HAP-1 (cell line): ENCODE results near the gene PTPRG.
"Not testable (repeated sequence)": the region's sequence is repeated elsewhere in the genome, so short reads cannot be mapped to it uniquely, and the experiment has no call there.

Experiments used
- DNase-seq, 2 experiments: peaks; one replicate each; pipeline ENCODE4 v3.0.0-alpha.2; 2016 to 2020; ENCODE audit warnings: low spot score in 2 of 2
- H3K27me3 ChIP-seq: fragments of 250-450 bp; sonication (Bioruptor Pico); 2 replicates; pipeline ENCODE4 v1.5.1; 2020; ENCODE audit warnings: low read depth, mild to moderate bottlenecking, moderate library complexity
- H3K36me3 ChIP-seq: fragments of 250-450 bp; sonication (Bioruptor Pico); replicated peaks from 2 replicates; pipeline ENCODE4 v1.5.1; 2020; ENCODE audit warnings: mild to moderate bottlenecking
- H3K4me1 ChIP-seq: fragments of 250-450 bp; sonication (Bioruptor Pico); 2 replicates; pipeline ENCODE4 v1.5.1; 2020; ENCODE audit warnings: mild to moderate bottlenecking
- H3K4me3 ChIP-seq: fragments of 250-450 bp; sonication (Bioruptor Pico); 2 replicates; pipeline ENCODE4 v1.5.1; 2020; ENCODE audit warnings: mild to moderate bottlenecking, moderate library complexity
- H3K9me3 ChIP-seq: fragments of 250-450 bp; sonication (Bioruptor Pico); 2 replicates; pipeline ENCODE4 v1.5.1; 2020; ENCODE audit warnings: mild to moderate bottlenecking, moderate library complexity
- in situ Hi-C: fragments of 300-500 bp; cut with MboI; formaldehyde crosslinking; loops from 3 replicates; pipeline ENCODE4 v1.14.3; 2020; ENCODE audit warnings: low sequenced_read_pairs, inconsistent platforms, mixed read lengths

PTPRG gene

GRCh38 chr3:61684386-61684785 is 123.0 kb downstream of the PTPRG start:
- Histone ChIP-seq H3K4me3 (no peak overlapping the region), H3K9me3 (no peaks in the 10 kb centered on the region), H3K4me1 (peaks cover 50% of the 10 kb centered on the region), H3K36me3 (no peaks in the 10 kb centered on the region), H3K27me3 (peaks cover 6% of the 10 kb centered on the region; the same call in 1 of the 2 replicates)
- in situ Hi-C loops: loop anchor here (10.0 to 25.0 kb wide), 2 partner anchors 120 to 503 kb away; partner anchors contain the start of gene PTPRG
- DNase-seq: no peak

DNA sequence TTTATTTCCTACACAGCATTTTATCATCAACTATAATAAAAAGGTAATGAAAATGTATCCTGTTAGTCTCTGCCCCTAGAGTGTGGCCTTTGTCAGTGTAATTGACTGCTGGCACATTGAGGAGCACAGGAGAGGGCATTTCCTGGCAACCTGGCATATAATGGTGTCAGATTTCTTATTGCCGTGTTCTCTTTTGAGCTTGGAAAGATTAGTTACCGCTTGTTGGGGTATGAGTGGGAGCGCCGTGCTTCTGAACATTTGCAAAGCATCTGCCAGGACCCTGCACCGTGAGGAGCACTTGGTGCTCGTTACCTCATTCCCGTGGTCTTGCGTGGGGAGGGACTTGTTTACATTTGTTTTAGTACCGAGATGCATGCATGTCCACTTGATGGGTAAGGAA is 124.4 kb downstream of the PTPRG start:
- in situ Hi-C loops: loop anchor here (10.0 to 25.0 kb wide), 2 partner anchors 121 to 502 kb away; partner anchors contain the start of gene PTPRG
- H3K4me1 ChIP-seq: peaks cover 50% of the 10 kb centered on the region

GRCh38 chr3:61686228-61686648 is 124.9 kb downstream of the PTPRG start:
- Histone ChIP-seq H3K4me3 (no peak overlapping the region), H3K36me3 (no peaks in the 10 kb centered on the region), H3K9me3 (no peaks in the 10 kb centered on the region), H3K27me3 (peaks cover 6% of the 10 kb centered on the region; the same call in 1 of the 2 replicates), H3K4me1 (peaks cover 47% of the 10 kb centered on the region)
- in situ Hi-C loops: loop anchor here (10.0 to 25.0 kb wide), 2 partner anchors 121 to 501 kb away; partner anchors contain the start of gene PTPRG
- DNase-seq: no peak

More for the DNA sequence above, 124.4 kb downstream of the PTPRG start:
- Histone ChIP-seq H3K4me3 (no peak overlapping the region), H3K9me3 (no peaks in the 10 kb centered on the region), H3K27me3 (peaks cover 6% of the 10 kb centered on the region; the same call in 1 of the 2 replicates), H3K36me3 (no peaks in the 10 kb centered on the region)
- DNase-seq: no peak

GRCh38 chr3:61687206-61687605 is 125.8 kb downstream of the PTPRG start:
- peaks cover 38% of the 10 kb centered on the region for H3K4me1 ChIP-seq
- DNase-seq: peak; percentile 35 to 38
- no peak overlapping the region for H3K4me3 ChIP-seq
- H3K36me3 ChIP-seq: no peaks in the 10 kb centered on the region
- H3K27me3 ChIP-seq: peaks cover 6% of the 10 kb centered on the region; the same call in 1 of the 2 replicates
- no peaks in the 10 kb centered on the region for H3K9me3 ChIP-seq
- in situ Hi-C loops: loop anchor here (10.0 to 25.0 kb wide), 2 partner anchors 122 to 500 kb away; partner anchors contain the start of gene PTPRG

GRCh38 chr3:61687663-61688306 is 126.4 kb downstream of the PTPRG start:
- no peaks in the 10 kb centered on the region for H3K36me3 ChIP-seq
- H3K27me3 ChIP-seq: peaks cover 6% of the 10 kb centered on the region; the same call in 1 of the 2 replicates
- DNase-seq: peak; percentile 30 to 76
- in situ Hi-C loops: loop anchor here (10.0 to 25.0 kb wide), 2 partner anchors 123 to 500 kb away; partner anchors contain the start of gene PTPRG
- H3K4me3 ChIP-seq: no peak overlapping the region
- H3K4me1 ChIP-seq: peaks cover 36% of the 10 kb centered on the region
- H3K9me3 ChIP-seq: no peaks in the 10 kb centered on the region

- peak in 1 of 2 experiments; percentile 43 for DNase-seq
- Histone ChIP-seq H3K36me3 (no peaks in the 10 kb centered on the region), H3K9me3 (no peaks in the 10 kb centered on the region), H3K4me3 (no peak overlapping the region), H3K27me3 (peaks cover 6% of the 10 kb centered on the region; the same call in 1 of the 2 replicates), H3K4me1 (peaks cover 30% of the 10 kb centered on the region)
- in situ Hi-C loops: loop anchor here (10.0 to 25.0 kb wide), 2 partner anchors 124 to 499 kb away; partner anchors contain the start of gene PTPRG
These were observed 127.1 kb downstream of the PTPRG start for GRCh38 chr3:61688307-61688984.

DNA sequence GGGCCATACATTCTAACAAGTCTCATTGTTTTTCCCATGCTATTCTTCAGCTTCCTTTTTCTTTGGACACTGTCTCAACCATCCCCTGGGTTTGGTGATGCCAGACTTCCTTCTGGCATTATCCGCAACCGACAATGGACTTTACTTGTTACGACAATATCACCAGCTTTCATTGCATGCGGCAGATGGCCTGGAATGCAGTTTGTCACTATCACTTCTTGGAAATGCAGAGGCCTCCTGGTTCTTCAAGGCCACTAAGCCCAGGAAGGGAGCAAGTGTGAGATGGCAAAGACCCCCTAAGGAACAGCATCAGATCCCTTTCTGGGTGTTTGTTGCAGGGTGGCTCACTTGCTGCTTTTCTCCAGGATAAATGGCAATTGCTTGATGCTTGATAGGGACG is 128.6 kb downstream of the PTPRG start:
- Histone ChIP-seq H3K4me1 (peaks cover 25% of the 10 kb centered on the region), H3K36me3 (no peaks in the 10 kb centered on the region), H3K9me3 (no peaks in the 10 kb centered on the region), H3K27me3 (0 out of 2 replicates have a peak, but pooled peaks cover 2% of the 10 kb centered on the region), H3K4me3 (no peak overlapping the region)
- no peak for DNase-seq
- in situ Hi-C loops: loop anchor here (25.0 kb wide), 1 partner anchor 497 kb away; no protein-coding TSS in a partner anchor

- Histone ChIP-seq H3K9me3 (no peaks in the 10 kb centered on the region), H3K36me3 (no peaks in the 10 kb centered on the region), H3K4me1 (peaks cover 25% of the 10 kb centered on the region), H3K27me3 (no peaks in the 10 kb centered on the region), H3K4me3 (no peak overlapping the region)
- DNase-seq: no peak
- in situ Hi-C loops: loop anchor here (25.0 kb wide), 1 partner anchor 496 kb away; no protein-coding TSS in a partner anchor
These were observed 130.1 kb downstream of the PTPRG start for GRCh38 chr3:61691466-61691865.

- in situ Hi-C loops: loop anchor here (25.0 kb wide), 1 partner anchor 490 kb away; no protein-coding TSS in a partner anchor
- H3K4me1 ChIP-seq: peaks cover 40% of the 10 kb centered on the region
- no peak overlapping the region for H3K4me3 ChIP-seq
- no peaks in the 10 kb centered on the region for H3K9me3 ChIP-seq
- no peaks in the 10 kb centered on the region for H3K36me3 ChIP-seq
- no peaks in the 10 kb centered on the region for H3K27me3 ChIP-seq
- DNase-seq: peak in 1 of 2 experiments; percentile 82
These were observed 135.9 kb downstream of the PTPRG start for GRCh38 chr3:61697301-61697700.

DNA sequence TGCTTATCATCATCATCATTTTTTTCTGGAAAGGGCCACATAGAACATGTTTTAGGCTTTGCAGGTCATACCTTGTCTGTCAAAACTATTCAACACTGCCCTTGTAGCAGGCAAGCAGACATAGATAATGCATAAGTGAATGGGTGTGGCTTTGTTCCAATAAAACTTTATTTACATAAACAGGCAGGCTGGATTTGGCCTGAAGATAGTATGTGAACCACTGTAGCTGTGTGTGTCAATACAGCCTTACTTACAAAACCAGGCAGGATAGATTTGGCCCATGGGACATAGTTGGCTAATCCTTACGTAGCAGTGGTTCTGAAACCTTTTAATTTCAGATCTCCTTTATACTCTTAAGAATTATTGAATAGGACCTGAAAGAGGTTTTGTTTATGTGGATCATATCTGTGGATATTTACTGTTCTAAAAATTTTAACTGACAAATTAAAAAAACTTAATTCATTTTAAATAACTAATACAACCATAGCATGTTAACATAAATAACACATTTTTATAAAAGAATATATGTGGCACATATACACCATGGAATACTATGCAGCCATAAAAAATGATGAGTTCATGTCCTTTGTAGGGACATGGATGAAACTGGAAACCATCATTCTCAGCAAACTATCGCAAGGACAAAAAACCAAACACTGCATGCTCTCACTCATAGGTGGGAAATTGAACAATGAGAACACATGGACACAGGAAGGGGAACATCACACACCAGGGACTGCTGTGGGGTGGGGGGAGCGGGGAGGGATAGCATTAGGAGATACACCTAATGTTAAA is 137.1 kb downstream of the PTPRG start:
- H3K36me3 ChIP-seq, H3K27me3 ChIP-seq: not testable (repeated sequence)

DNA sequence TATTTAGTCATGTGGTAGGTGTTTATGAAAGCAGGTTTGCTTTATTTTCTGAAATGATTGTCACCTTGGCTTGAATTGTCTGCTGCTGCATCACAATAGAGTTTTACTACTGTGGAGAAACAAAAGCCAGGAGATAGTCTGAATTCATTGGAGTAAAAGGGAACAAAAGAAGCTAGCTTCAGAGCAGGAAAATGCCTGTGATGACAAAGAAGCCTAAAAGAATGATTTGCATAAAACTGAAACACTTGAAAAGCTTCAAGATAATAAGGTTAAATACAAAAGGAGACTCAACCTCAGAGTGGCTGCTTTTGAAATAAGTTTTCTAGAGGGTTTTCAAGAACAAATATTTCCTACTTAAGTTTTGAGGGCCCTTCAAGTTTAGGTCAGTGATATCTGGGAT is 138.3 kb downstream of the PTPRG start:
- no peaks in the 10 kb centered on the region for H3K9me3 ChIP-seq
- H3K36me3 ChIP-seq: no peaks in the 10 kb centered on the region
- no peak overlapping the region for H3K4me3 ChIP-seq
- peaks cover 40% of the 10 kb centered on the region for H3K4me1 ChIP-seq
- peak; percentile 31 to 99 for DNase-seq
- no peaks in the 10 kb centered on the region for H3K27me3 ChIP-seq
- in situ Hi-C loops: loop anchor here (25.0 kb wide), 1 partner anchor 488 kb away; no protein-coding TSS in a partner anchor

More for the DNA sequence above, 137.1 kb downstream of the PTPRG start:
- DNase-seq, H3K4me3 ChIP-seq, H3K9me3 ChIP-seq: not testable (repeated sequence)
- peaks cover 40% of the 10 kb centered on the region for H3K4me1 ChIP-seq
- in situ Hi-C loops: loop anchor here (25.0 kb wide), 1 partner anchor 489 kb away; no protein-coding TSS in a partner anchor

DNA sequence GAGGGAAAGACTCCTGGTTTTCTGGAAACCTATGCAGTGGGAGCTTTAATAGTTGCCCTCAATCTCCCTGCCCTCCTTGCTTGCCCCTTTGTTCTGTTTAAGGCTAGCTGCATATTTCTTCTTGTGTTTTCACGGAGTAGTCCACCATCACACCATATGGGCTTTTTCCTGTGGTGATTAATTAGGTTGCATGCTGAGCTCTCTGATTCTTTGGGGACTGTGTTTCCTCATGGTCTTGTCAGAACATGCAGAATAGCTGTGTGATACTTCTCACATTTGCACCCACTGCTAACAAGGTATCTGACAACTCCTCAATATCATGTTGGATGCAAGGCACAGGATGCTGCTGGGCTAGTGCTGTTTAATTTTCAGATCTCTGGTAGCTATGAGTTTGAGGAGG is 139.6 kb downstream of the PTPRG start:
- H3K4me1 ChIP-seq: peaks cover 40% of the 10 kb centered on the region
- no peaks in the 10 kb centered on the region for H3K36me3 ChIP-seq
- no peaks in the 10 kb centered on the region for H3K27me3 ChIP-seq
- DNase-seq: no peak
- no peak overlapping the region for H3K4me3 ChIP-seq
- in situ Hi-C loops: no loop called here
- no peaks in the 10 kb centered on the region for H3K9me3 ChIP-seq

DNA sequence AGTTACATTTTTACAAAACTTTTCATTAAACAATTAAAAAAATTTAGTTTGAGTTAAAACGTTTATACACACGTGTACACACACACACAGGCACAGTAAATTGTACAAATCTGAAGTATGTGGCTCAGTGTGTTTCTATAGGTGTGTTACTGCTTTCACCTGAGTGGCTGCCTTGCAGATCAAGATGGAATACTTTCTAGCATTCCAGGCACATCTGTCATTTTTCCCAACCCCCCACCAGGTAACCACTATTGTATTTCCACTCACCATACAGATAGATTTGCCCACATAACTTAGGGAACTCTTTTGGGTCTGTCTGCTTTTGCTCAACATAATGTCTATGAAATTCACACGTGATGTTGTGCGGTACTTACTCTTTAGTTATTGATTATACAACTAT is 141.1 kb downstream of the PTPRG start:
- peaks cover 31% of the 10 kb centered on the region for H3K4me1 ChIP-seq
- H3K27me3 ChIP-seq: no peaks in the 10 kb centered on the region
- no peak overlapping the region for H3K4me3 ChIP-seq
- H3K36me3 ChIP-seq: no peaks in the 10 kb centered on the region
- no peaks in the 10 kb centered on the region; the same call in 1 of the 2 replicates for H3K9me3 ChIP-seq
- in situ Hi-C loops: no loop called here
- DNase-seq: no peak
